ENCODE measurements around the gene TRIM38. TPM values are rescaled to one million over a fixed set of nuclear protein-coding genes. Genes with fewer than 3 reads are reported as not detected.
"Not testable (repeated sequence)": the region's sequence is repeated elsewhere in the genome, so short reads cannot be mapped to it uniquely, and the experiment has no call there.

The TRIM38 gene
- total RNA-seq: 2.7 TPM
- long read RNA-seq, full-length matches to known transcripts: 2 of 3 reads
- long read RNA-seq, partial matches to known transcripts: 0 of 3 reads
- long read RNA-seq, other reads (novel, unspliced or antisense): 1 of 3 reads

GRCh38 chr6:25962149-25963127 lies at the start of gene TRIM38:
TSS of gene TRIM38 (plus strand) at chr6:25962802. CDS start at chr6:25966523, 3,721 bp downstream.
- ATAC-seq: peak; percentile 90
- DNase-seq (ENCODE audit: missing footprints): no peak
- intact Hi-C loops (cut with DNase I): no loop called here

- no peak for DNase-seq (ENCODE audit: missing footprints)
- no peak for ATAC-seq
- intact Hi-C loops (cut with DNase I): no loop called here
These were observed 48.9 kb upstream of the TRIM38 start for GRCh38 chr6:25913741-25914140.

GRCh38 chr6:25916330-25916729 lies 46.3 kb upstream of the TRIM38 start:
- ATAC-seq (no peak), DNase-seq (ENCODE audit: missing footprints) (no peak)
- intact Hi-C loops (cut with DNase I): no loop called here

- DNase-seq (ENCODE audit: missing footprints) (no peak), ATAC-seq (no peak)
- intact Hi-C loops (cut with DNase I): no loop called here
These were observed 45.7 kb upstream of the TRIM38 start for GRCh38 chr6:25916789-25917490.

- DNase-seq (ENCODE audit: missing footprints) (no peak), ATAC-seq (no peak)
- intact Hi-C loops (cut with DNase I): no loop called here
These were observed 44.4 kb upstream of the TRIM38 start for GRCh38 chr6:25918083-25918683.

- DNase-seq (ENCODE audit: missing footprints): no peak
- ATAC-seq: no peak
- intact Hi-C loops (cut with DNase I): no loop called here
These were observed 42.9 kb upstream of the TRIM38 start for GRCh38 chr6:25919657-25920056.

GRCh38 chr6:25921525-25922203 lies 40.9 kb upstream of the TRIM38 start:
- DNase-seq (ENCODE audit: missing footprints) (no peak), ATAC-seq (no peak)
- intact Hi-C loops (cut with DNase I): no loop called here

- intact Hi-C loops (cut with DNase I): no loop called here
- ATAC-seq (peak; percentile 64), DNase-seq (ENCODE audit: missing footprints) (no peak)
These were observed 40.3 kb upstream of the TRIM38 start for GRCh38 chr6:25922301-25922700.

GRCh38 chr6:25925876-25926275 lies 36.7 kb upstream of the TRIM38 start:
- intact Hi-C loops (cut with DNase I): no loop called here
- no peak for DNase-seq (ENCODE audit: missing footprints)
- ATAC-seq: no peak

- ATAC-seq: no peak
- intact Hi-C loops (cut with DNase I): no loop called here
- no peak for DNase-seq (ENCODE audit: missing footprints)
These were observed 35.4 kb upstream of the TRIM38 start for GRCh38 chr6:25927178-25927577.

- DNase-seq (ENCODE audit: missing footprints): no peak
- ATAC-seq: no peak
- intact Hi-C loops (cut with DNase I): no loop called here
These were observed 34.8 kb upstream of the TRIM38 start for GRCh38 chr6:25927756-25928216.

- intact Hi-C loops (cut with DNase I): no loop called here
- DNase-seq (ENCODE audit: missing footprints): no peak
These were observed 33.9 kb upstream of the TRIM38 start for GRCh38 chr6:25928562-25929324.

GRCh38 chr6:25929785-25930184 lies 32.8 kb upstream of the TRIM38 start:
- ATAC-seq; DNase-seq (ENCODE audit: missing footprints); intact Hi-C loops (cut with DNase I): not testable (repeated sequence)

More at GRCh38 chr6:25928562-25929324, 33.9 kb upstream of the TRIM38 start:
- ATAC-seq: no peak

GRCh38 chr6:25930532-25931410 lies 31.8 kb upstream of the TRIM38 start, which contains the start of gene SLC17A2:
TSS of gene SLC17A2 (minus strand) at chr6:25930691. CDS start at chr6:25925796, 4,895 bp downstream.
- intact Hi-C loops (cut with DNase I): no loop called here
- ATAC-seq (no peak), DNase-seq (ENCODE audit: missing footprints) (no peak)

GRCh38 chr6:25931411-25931709 lies 31.2 kb upstream of the TRIM38 start:
- DNase-seq (ENCODE audit: missing footprints) (no peak), ATAC-seq (no peak)
- intact Hi-C loops (cut with DNase I): no loop called here

- no peak for ATAC-seq
- no peak for DNase-seq (ENCODE audit: missing footprints)
- intact Hi-C loops (cut with DNase I): no loop called here
These were observed 28.4 kb upstream of the TRIM38 start for GRCh38 chr6:25934156-25934555.

- intact Hi-C loops (cut with DNase I): no loop called here
- DNase-seq (ENCODE audit: missing footprints): no peak
- ATAC-seq: no peak
These were observed 27.8 kb upstream of the TRIM38 start for GRCh38 chr6:25934735-25935313.

All from Right ventricle myocardium inferior (tissue), 1 donor.